Measurements from ENCODE around the gene UPF1. TPM values are rescaled to one million over a fixed set of nuclear protein-coding genes. Genes with fewer than 3 reads are reported as not detected.

UPF1 gene
- total RNA-seq, 1 donor from 2014 or later = 46.5 TPM

DNA sequence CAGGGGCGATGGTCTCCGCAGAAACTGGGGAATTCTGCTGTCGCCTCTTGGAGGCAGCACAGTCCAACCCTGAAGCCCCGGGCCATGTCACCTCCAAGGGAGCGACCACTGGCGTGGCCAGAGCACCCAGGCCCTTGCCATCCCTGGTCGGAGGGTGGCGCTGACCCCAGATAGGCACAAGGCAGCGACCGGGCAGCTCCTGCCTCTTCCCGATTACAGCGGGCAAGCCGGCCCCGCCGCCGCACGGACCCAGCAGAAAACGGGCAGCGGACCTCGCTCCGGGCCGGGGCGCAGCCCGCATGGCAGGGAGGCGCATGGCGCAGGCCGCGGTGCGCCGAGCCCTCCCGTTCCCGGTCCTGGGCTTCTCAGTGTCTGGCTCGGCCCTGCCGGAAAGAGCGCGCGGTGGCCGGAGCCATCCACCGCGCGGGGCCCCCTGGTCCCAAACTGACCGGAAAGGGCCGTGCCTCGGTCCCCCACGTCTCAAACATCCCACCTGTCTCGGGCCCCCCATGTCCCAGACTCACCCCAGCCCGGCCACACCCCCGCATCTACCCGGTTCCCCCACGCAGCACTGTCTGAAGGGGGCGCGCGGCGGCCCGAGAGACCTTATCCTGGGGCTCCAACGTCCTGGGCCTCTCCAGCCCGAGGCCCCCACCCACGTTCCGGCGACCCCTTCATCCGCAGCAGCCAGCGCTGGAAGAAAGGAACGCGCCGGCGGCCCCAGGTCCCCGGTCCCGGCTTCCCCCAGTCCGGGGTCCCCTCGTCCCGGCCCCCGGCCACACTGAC is 63.5 kb downstream of the UPF1 start:
- TF ChIP-seq, protein P1, sequence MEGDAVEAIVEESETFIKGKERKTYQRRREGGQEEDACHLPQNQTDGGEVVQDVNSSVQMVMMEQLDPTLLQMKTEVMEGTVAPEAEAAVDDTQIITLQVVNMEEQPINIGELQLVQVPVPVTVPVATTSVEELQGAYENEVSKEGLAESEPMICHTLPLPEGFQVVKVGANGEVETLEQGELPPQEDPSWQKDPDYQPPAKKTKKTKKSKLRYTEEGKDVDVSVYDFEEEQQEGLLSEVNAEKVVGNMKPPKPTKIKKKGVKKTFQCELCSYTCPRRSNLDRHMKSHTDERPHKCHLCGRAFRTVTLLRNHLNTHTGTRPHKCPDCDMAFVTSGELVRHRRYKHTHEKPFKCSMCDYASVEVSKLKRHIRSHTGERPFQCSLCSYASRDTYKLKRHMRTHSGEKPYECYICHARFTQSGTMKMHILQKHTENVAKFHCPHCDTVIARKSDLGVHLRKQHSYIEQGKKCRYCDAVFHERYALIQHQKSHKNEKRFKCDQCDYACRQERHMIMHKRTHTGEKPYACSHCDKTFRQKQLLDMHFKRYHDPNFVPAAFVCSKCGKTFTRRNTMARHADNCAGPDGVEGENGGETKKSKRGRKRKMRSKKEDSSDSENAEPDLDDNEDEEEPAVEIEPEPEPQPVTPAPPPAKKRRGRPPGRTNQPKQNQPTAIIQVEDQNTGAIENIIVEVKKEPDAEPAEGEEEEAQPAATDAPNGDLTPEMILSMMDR (conservative IDR thresholded peaks at IDR 0.05; ENCODE audit: low read depth, low read length) = peak; percentile 37
- DNase-seq (ENCODE audit: low read depth) = no peak
- H3K4me3 ChIP-seq (ENCODE audit: low read depth, low read length) = peak overlapping the region; percentile 43

DNA sequence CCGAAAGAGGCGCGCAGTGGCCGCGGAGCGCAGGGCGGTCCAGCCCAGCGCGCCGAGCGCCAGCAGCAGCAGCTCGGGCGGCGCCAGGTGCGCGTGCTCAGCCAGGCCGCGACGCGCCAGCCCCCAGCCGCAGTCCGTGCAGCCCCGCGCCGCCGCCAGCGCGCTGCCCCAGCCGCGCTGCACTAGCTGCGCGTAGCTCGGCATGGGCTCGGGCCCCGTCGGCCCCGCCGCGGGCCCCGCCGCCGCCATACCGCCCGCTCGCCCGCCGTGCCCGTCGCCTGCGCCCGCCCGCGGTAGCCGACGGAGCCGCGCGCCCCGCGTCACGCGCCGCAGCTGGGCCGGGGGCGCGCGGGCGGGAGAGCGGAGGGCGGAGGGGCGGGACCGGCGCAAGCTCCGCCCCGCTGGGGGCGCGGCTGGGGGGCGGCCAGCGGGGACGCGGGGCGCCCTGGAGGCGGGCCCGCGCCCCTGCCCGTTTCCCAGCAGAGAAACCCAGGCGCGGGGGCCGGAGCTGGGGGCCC is 64.1 kb downstream of the UPF1 start, which contains the start of gene CERS1:
Gene CERS1 (minus strand): TSS at position 335 of the 518 bp plus-strand sequence. CDS start 86 bp downstream, at position 249.
- no peak for DNase-seq (ENCODE audit: low read depth)
- TF ChIP-seq, protein P1 (conservative IDR thresholded peaks at IDR 0.05; ENCODE audit: low read depth, low read length) = no peak
- peak within 1 kb of the TSS; percentile 43 for H3K4me3 ChIP-seq (ENCODE audit: low read depth, low read length)

DNA sequence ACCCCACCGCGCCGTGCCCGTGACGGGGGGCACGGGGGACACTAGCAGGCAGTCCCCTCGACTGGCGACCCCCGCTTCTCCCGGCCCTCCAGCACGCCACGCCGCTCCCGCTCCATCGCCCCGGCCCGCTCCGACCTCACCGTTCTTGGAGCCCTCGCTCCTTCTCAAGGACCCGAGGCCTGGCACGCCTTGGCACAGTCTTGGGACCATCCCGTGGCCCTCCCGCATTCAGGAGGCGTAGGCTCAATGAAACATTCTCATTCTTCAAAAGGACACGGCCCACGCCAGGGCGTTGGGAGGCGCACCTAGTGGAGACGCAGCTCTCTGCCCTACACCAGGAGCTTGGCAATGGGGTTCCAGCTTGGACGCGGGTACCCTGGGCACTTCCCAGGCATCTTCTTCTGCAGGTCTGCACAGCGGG is 64.7 kb downstream of the UPF1 start:
- H3K4me3 ChIP-seq (ENCODE audit: low read depth, low read length) = no peak overlapping the region
- DNase-seq (ENCODE audit: low read depth) = no peak
- TF ChIP-seq, protein P1 (conservative IDR thresholded peaks at IDR 0.05; ENCODE audit: low read depth, low read length) = no peak

DNA sequence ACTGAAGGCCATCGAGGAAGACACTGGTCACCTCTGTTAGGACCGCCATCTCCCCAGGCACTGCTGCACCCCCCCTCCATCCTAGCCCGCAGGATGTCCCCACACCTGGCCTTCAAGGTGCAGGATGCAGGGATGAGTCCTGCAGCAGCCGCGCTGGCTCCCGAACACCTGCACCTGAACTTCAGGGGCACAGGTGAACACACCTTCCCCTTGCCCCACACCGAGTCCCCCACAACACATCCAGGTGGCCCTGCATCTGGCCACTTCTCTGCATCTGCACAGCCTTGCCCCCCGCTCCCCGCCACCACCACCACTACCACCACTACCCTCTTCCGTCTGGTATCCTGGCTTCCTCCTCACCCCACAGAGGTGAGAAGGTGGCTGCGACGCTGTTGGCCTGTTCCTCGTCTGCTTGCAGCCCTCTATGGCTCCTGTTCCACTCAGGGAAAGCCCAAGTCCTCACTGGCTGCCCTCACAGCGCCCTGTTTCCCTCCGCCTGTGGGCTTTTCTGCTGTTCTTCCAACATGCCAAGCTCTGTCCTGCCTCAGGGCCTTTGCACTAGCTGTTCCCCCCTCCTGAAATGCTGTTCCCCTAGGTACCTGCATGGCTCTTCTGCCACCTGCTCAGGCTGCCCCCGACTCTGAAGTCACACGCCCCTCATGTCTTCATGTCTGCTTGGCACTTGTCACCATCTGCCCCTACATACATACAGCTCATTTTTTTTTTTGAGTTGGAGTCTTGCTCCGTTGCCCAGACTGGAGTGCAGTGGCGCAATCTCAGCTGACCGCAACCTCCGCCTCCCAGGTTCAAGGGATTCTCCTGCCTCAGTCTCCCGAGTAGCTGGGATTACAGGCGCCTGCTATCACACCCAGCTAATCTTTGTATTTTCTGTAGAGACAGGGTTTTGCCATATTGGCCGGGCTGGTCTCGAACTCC is 65.6 kb downstream of the UPF1 start:
- no peak overlapping the region for H3K4me3 ChIP-seq (ENCODE audit: low read depth, low read length)
- no peak for DNase-seq (ENCODE audit: low read depth)
- TF ChIP-seq, protein P1 (conservative IDR thresholded peaks at IDR 0.05; ENCODE audit: low read depth, low read length) = no peak

DNA sequence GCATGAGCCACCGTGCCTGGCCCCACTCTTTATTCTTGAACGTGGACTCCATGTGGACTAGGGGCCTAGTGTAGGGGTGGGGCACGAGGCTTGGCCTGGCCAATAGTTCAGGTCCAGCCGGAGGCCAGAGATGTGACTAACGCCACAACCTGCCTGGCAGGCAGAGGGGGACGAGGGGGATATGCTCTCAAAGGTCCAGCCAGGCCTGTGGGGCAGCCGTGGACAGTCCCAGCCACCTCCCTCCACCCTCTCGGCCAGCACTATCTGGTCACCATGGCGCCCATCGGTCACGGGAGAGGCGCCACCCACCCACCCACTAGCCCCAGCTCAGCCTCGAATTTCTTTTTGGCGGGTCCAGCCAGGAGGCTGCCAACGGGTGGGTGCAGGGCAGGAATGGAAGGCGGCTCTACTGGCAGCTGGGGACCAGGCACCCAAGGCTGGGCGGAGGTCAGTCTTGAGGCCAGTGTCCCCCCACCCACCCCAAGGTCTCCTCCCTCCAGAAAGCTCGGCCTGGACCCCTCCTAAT is 66.4 kb downstream of the UPF1 start:
- TF ChIP-seq, protein P1 (conservative IDR thresholded peaks at IDR 0.05; ENCODE audit: low read depth, low read length) = no peak
- no peak overlapping the region for H3K4me3 ChIP-seq (ENCODE audit: low read depth, low read length)
- no peak for DNase-seq (ENCODE audit: low read depth)

DNA sequence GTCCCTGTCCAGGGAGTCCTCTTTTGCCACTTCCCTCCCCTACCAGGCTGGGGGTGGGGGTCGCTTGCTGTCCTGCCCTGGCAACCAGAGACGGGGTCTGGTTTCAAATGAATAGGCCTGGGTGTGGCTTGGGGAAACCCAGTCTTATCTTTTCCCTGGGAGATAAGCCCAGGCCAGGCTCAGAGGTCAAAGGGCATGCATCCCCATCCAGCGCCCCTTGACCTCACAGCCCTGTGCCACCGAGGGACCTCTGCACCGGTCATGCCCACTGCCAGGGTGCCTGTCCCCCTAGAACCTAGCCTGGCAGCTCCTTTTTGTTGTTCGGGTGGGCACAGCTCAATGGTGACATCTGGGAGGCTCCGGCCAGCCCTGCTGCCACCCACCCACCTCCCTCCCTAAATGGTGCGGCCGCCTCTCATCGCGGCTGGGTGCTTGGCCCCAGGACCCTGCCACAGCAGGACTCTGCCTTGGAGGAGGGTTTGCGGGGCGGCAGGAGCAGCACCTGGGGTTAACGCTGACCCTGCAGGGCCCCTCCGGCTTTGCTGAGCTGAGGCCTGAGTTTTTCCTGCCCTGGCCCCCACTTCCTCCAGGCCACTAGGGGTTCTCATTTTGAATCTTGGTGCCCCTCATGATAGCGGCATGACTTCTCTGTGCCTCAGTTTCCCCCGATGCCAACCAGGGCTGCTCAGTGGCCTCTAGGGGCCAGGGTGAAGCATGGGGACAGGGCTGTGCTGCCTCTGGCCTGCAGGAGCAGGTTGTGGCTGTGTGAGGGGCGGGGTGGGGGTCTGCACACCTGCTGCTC is 67.0 kb downstream of the UPF1 start:
- DNase-seq (ENCODE audit: low read depth) = no peak
- TF ChIP-seq, protein P1 (conservative IDR thresholded peaks at IDR 0.05; ENCODE audit: low read depth, low read length) = no peak
- H3K4me3 ChIP-seq (ENCODE audit: low read depth, low read length) = no peak overlapping the region
